Naive thymus-derived CD8-positive, alpha-beta T cell (primary cell): ENCODE results near the gene BNIP2. TPM values are rescaled to one million over a fixed set of nuclear protein-coding genes. Genes with fewer than 3 reads are reported as not detected.
A peak's percentile ranks its signal among the peaks of the same experiment; 100 is the strongest.
"Not testable (repeated sequence)": the region's sequence is repeated elsewhere in the genome, so short reads cannot be mapped to it uniquely, and the experiment has no call there.

Source experiments
- ATAC-seq, 2 donors: fragments of 150-1000 bp; cut with Tn5 transposase in 1 of 2; sonication (Bioruptor Pico), chemical (Tn5 transposase) in 1 of 2; 1 replicate in 1 of 2; 2 replicates in 1 of 2; pipeline ENCODE4 v1.10.0; 2021; ENCODE audit warnings: mild to moderate bottlenecking in 2 of 2, moderate library complexity in 2 of 2
- POLR2A ChIA-PET: fragments of 350-600 bp; sonication (Branson Sonifier 250); formaldehyde crosslinking; loops from one replicate; lab custom pipeline; 2021; ENCODE audit warnings: antibody characterized with exemption; lab: Charles Lee
- DNase-seq, 10 donors: peaks; one replicate each; pipeline versions ENCODE4 v3.0.0 to v3.0.0-alpha.2; 2020 to 2022
- H3K27ac Mint-ChIP-seq, 10 donors: one replicate each; pipeline ENCODE4 v1.8.0; 2020 to 2022; ENCODE audit warnings: mild to moderate bottlenecking in 10 of 10, mixed read lengths in 10 of 10, moderate library complexity in 4 of 10, inconsistent platforms in 1 of 10
- H3K27me3 Mint-ChIP-seq, 5 donors: one replicate each; pipeline ENCODE4 v1.8.0; 2021 to 2022; ENCODE audit warnings: mixed read lengths in 5 of 5
- H3K36me3 Mint-ChIP-seq, 3 donors: one replicate each; pipeline ENCODE4 v1.8.0; 2020 to 2022; ENCODE audit warnings: mixed read lengths in 3 of 3, mild to moderate bottlenecking in 2 of 3, inconsistent platforms in 1 of 3
- H3K4me1 Mint-ChIP-seq, 4 donors: one replicate each; pipeline ENCODE4 v1.8.0; 2021 to 2022; ENCODE audit warnings: mixed read lengths in 4 of 4
- H3K4me3 Mint-ChIP-seq, 10 donors: one replicate each; pipeline ENCODE4 v1.8.0; 2020 to 2022; ENCODE audit warnings: mild to moderate bottlenecking in 10 of 10, mixed read lengths in 10 of 10, moderate library complexity in 6 of 10, inconsistent platforms in 1 of 10
- H3K9me3 Mint-ChIP-seq, 9 donors: one replicate each; pipeline ENCODE4 v1.8.0; 2020 to 2022; ENCODE audit warnings: mixed read lengths in 9 of 9, mild to moderate bottlenecking in 3 of 9, inconsistent platforms in 1 of 9, moderate library complexity in 1 of 9
- polyA plus RNA-seq, 3 donors: library from polyadenylated mRNA; unstranded; fragments of 300-500 nt; fragmentation: Illumina TruSeq; gene quantifications; one replicate each; pipeline ENCODE4 v1.2.3, GENCODE V29; 2021
- total RNA-seq, 8 experiments: library from RNA in 2 of 8; stranded (reverse) in 2 of 8; gene quantifications; one replicate each; pipeline ENCODE4 v1.2.3 and lab custom pipeline; 2021 to 2026

Gene BNIP2
- total and polyA plus RNA-seq, 5 experiments from 2014 or later: 92.2 to 118 (median 93.4) TPM

GRCh38 chr15:59703979-59704796 lies 15.1 kb upstream of the BNIP2 start:
- no peaks in the 10 kb centered on the region for H3K36me3 Mint-ChIP-seq
- H3K27ac Mint-ChIP-seq: no peak overlapping the region
- DNase-seq (no peak), ATAC-seq (no peak)
- no peaks in the 10 kb centered on the region for H3K4me1 Mint-ChIP-seq
- peaks cover 0 to 5% (median 2%) of the 10 kb centered on the region in 5 donors for H3K27me3 Mint-ChIP-seq
- no peak overlapping the region for H3K4me3 Mint-ChIP-seq
- POLR2A ChIA-PET: no interaction called here
- peaks cover 0 to 9% (median 0%) of the 10 kb centered on the region in 9 donors for H3K9me3 Mint-ChIP-seq

DNA sequence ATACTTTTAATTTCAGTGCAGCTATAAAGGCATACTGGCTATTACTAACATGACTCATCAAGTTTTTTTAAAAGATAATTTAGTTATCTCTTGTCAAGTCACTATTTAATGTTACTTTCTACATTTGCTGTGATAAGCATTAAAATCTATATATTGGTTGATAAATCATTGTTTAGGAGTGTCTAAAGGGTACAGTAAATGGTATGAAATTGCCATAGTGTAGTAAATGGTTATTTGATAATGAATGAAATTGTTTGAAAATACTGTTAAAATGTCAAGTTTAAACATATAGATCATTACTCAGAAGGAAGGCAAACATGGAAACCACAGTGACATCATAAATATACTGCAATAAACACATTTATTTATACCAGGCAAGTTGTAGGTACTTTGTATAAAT lies 13.2 kb upstream of the BNIP2 start:
- Mint-ChIP-seq H3K36me3 (no peaks in the 10 kb centered on the region), H3K4me1 (no peaks in the 10 kb centered on the region), H3K27me3 (peaks cover 0 to 5% (median 2%) of the 10 kb centered on the region in 5 donors), H3K27ac (no peak overlapping the region), H3K9me3 (no peaks in the 10 kb centered on the region), H3K4me3 (no peak overlapping the region)
- DNase-seq: no peak
- no peak for ATAC-seq
- POLR2A ChIA-PET: no interaction called here

DNA sequence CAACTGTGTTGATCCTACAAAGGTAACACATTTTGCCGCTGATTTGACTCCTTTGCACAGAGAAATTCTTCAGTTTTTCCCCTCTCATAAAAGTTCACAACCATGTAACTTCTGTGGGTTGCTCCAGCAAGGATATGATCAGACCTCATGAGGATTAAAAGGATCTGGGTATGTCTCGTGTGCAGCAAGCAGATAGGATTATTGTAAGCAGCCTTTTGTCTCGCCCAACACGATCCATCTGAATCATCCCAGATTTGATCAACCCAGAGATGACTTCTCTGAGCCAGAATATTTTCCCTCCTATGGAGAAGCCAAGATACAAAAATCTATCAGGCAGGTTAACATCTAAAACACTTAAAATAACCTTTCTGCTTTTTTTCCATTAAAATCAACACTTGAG lies 12.8 kb upstream of the BNIP2 start:
- H3K27ac Mint-ChIP-seq: no peak overlapping the region
- ATAC-seq: no peak
- DNase-seq: no peak
- no peaks in the 10 kb centered on the region for H3K36me3 Mint-ChIP-seq
- POLR2A ChIA-PET: no interaction called here
- no peak overlapping the region for H3K4me3 Mint-ChIP-seq
- no peaks in the 10 kb centered on the region for H3K9me3 Mint-ChIP-seq
- H3K27me3 Mint-ChIP-seq: peaks cover 0 to 5% (median 2%) of the 10 kb centered on the region in 5 donors
- H3K4me1 Mint-ChIP-seq: no peaks in the 10 kb centered on the region

GRCh38 chr15:59699810-59700431 lies 10.8 kb upstream of the BNIP2 start:
- H3K27me3 Mint-ChIP-seq: peaks cover 0 to 3% (median 2%) of the 10 kb centered on the region in 5 donors
- DNase-seq: no peak
- H3K27ac Mint-ChIP-seq: no peak overlapping the region
- no peak overlapping the region for H3K4me3 Mint-ChIP-seq
- no peaks in the 10 kb centered on the region for H3K4me1 Mint-ChIP-seq
- H3K36me3 Mint-ChIP-seq: no peaks in the 10 kb centered on the region
- POLR2A ChIA-PET: interaction anchor here (0.6 kb wide), 1 partner anchor 10 kb away, joined by 3 read pairs; no protein-coding TSS in a partner anchor
- ATAC-seq: no peak
- H3K9me3 Mint-ChIP-seq: no peaks in the 10 kb centered on the region

- not testable (repeated sequence) for H3K27ac Mint-ChIP-seq, DNase-seq, H3K4me1 Mint-ChIP-seq
Measured at GRCh38 chr15:59698065-59698464, 8.9 kb upstream of the BNIP2 start.

DNA sequence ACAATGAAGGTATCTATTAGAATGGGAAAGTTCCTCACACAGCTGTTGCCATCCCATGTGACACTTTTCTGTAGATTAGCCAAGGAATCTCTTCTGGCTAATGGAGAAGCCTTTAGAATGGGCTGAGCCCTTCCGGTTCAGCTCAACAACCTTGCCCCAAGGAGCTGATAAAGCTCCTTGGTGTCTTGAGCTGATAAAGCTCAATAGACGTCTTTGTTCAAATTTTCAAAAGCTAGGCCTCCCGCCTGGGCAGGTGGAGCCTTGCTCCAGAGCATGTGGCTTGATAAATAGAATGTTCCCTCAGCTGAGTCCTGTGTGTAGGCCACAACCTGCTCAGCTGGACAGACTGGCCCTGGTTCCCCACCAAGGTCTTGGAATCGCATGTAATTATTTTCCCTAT lies 7.2 kb upstream of the BNIP2 start:
- H3K36me3 Mint-ChIP-seq: no peaks in the 10 kb centered on the region
- H3K9me3 Mint-ChIP-seq: no peaks in the 10 kb centered on the region
- H3K4me1 Mint-ChIP-seq: peaks cover 0 to under 1% (median 0%) of the 10 kb centered on the region in 4 donors
- POLR2A ChIA-PET: no interaction called here
- peaks cover 0 to 2% (median 0%) of the 10 kb centered on the region in 5 donors for H3K27me3 Mint-ChIP-seq
- H3K27ac Mint-ChIP-seq: no peak overlapping the region
- ATAC-seq (no peak), DNase-seq (no peak)
- no peak overlapping the region for H3K4me3 Mint-ChIP-seq

More at GRCh38 chr15:59698065-59698464, 8.9 kb upstream of the BNIP2 start:
- ATAC-seq, H3K9me3 Mint-ChIP-seq, H3K4me3 Mint-ChIP-seq, H3K27me3 Mint-ChIP-seq, POLR2A ChIA-PET, H3K36me3 Mint-ChIP-seq: not testable (repeated sequence)

DNA sequence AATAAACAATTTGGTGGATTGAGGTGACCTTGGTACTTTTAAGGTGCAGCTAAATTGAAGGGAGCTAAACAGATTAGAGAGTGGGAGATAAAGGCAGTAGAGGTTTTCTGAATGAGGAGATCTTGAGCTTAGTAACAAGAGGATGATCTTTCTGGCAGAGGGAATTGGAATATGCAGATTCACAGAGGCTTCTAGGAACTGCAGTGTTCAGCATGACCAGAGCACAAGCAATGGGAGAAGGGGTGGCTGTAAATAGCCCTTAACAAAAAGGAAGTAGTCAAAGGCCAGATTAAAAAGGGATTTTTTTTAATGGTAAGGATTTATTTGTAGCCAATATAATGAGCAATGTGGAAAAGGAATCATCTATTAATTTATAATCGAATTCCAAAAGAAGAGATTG lies 5.7 kb upstream of the BNIP2 start:
- POLR2A ChIA-PET: no interaction called here
- Mint-ChIP-seq H3K4me3 (no peak overlapping the region), H3K9me3 (no peaks in the 10 kb centered on the region), H3K27ac (no peak overlapping the region), H3K36me3 (no peaks in the 10 kb centered on the region), H3K27me3 (peaks cover 0 to under 1% (median 0%) of the 10 kb centered on the region in 5 donors), H3K4me1 (peaks cover 1 to 11% (median 6%) of the 10 kb centered on the region in 4 donors)
- DNase-seq: no peak
- ATAC-seq: no peak

- ATAC-seq: no peak
- peaks cover 0 to 8% (median 2%) of the 10 kb centered on the region in 3 donors for H3K36me3 Mint-ChIP-seq
- H3K4me1 Mint-ChIP-seq: peaks cover 8 to 34% (median 25%) of the 10 kb centered on the region in 4 donors
- H3K27me3 Mint-ChIP-seq: no peaks in the 10 kb centered on the region
- POLR2A ChIA-PET: interaction anchor here (0.7 to 1.4 kb wide), 2 partner anchors 34 to 900 kb away, joined by 3 to 6 read pairs; partner anchors contain the start of gene GTF2A2
- peak overlapping the region; percentile 65 to 99 (median 82) for H3K27ac Mint-ChIP-seq
- H3K4me3 Mint-ChIP-seq: peak overlapping the region; percentile 2 to 81 (median 60)
- no peaks in the 10 kb centered on the region for H3K9me3 Mint-ChIP-seq
- DNase-seq: peak in 9 of 10 donors; percentile 25 to 69 (median 51)
Measured at GRCh38 chr15:59691194-59691805, 2.2 kb upstream of the BNIP2 start.

- ATAC-seq: peak; percentile 26 to 40
- Mint-ChIP-seq H3K4me1 (peaks cover 13 to 49% (median 38%) of the 10 kb centered on the region in 4 donors), H3K36me3 (peaks cover 0 to 16% (median 2%) of the 10 kb centered on the region in 3 donors), H3K4me3 (peak overlapping the region; percentile 81 to 98 (median 96)), H3K27me3 (no peaks in the 10 kb centered on the region), H3K27ac (peak overlapping the region; percentile 86 to 100 (median 98)), H3K9me3 (no peaks in the 10 kb centered on the region)
- peak; percentile 45 to 83 (median 61) for DNase-seq
- POLR2A ChIA-PET: interaction anchor here (0.6 to 3.1 kb wide), 11 partner anchors 10 to 901 kb away, joined by 3 to 26 read pairs (median 4); partner anchors contain the start of genes GTF2A2 and RNF111
Measured at GRCh38 chr15:59689626-59690236, 611 bp upstream of the BNIP2 start.

GRCh38 chr15:59688423-59688781 lies 718 bp downstream of the BNIP2 start:
- DNase-seq (peak in 4 of 10 donors; percentile 10 to 41 (median 28)), ATAC-seq (peak; percentile 4 to 8)
- Mint-ChIP-seq H3K27ac (peak overlapping the region; percentile 86 to 100 (median 98)), H3K27me3 (no peaks in the 10 kb centered on the region), H3K4me1 (peaks cover 13 to 58% (median 43%) of the 10 kb centered on the region in 4 donors), H3K4me3 (peak overlapping the region; percentile 81 to 98 (median 96)), H3K36me3 (peaks cover 0 to 20% (median 2%) of the 10 kb centered on the region in 3 donors), H3K9me3 (no peaks in the 10 kb centered on the region)
- POLR2A ChIA-PET: interaction anchor here (0.6 to 3.1 kb wide), 8 partner anchors 29 to 917 kb away, joined by 3 to 26 read pairs (median 4); partner anchors contain the start of genes GTF2A2 and MINDY2

DNA sequence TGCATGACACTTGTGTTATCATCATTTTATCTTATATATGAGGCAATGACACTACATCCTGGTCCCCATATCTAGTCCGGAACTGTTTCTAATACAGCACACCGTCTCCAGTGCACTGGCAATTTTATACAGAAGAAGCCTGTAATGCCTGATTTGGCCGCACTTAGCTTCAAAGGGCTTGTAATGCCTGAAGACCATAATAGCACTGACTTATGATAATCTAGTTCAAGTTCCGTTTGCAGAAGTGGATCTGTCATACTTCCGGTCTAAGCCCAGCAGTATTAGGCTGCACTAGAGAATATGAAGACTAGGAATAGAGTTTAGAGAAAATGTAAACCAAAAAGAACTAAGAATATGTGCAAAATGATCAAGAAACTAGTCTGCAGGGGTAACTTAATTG lies 1.3 kb downstream of the BNIP2 start:
- DNase-seq (peak in 2 of 10 donors; percentile 6 to 9), ATAC-seq (no peak)
- Mint-ChIP-seq H3K36me3 (peaks cover 0 to 25% (median 2%) of the 10 kb centered on the region in 3 donors), H3K4me3 (peak overlapping the region; percentile 81 to 98 (median 96)), H3K27ac (peak overlapping the region; percentile 86 to 100 (median 98)), H3K9me3 (no peaks in the 10 kb centered on the region), H3K4me1 (peaks cover 13 to 64% (median 48%) of the 10 kb centered on the region in 4 donors), H3K27me3 (no peaks in the 10 kb centered on the region)
- POLR2A ChIA-PET: interaction anchor here (0.6 to 3.1 kb wide), 4 partner anchors 29 to 387 kb away, joined by 3 to 26 read pairs (median 4); partner anchors contain the start of gene GTF2A2

DNA sequence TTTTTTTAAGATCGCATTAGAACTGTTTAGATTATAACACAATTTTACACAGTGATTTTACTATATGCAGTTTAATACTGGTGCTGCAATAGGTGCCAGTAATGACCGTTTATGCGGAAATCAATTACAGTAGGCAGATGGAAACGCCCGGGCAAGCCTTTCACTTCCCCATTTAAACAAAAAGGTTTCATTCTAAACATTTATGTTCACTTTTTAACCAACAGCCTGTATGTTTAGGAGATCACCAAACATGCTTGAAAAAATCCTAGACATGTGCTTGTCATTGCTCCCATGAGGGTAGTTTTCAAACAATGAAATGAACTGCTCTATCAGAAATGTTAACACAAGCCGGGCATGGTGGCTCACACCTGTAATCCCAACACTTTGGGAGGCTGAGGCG lies 2.7 kb downstream of the BNIP2 start:
- ATAC-seq (no peak), DNase-seq (no peak)
- Mint-ChIP-seq H3K27ac (peak overlapping the region in 7 of 10 donors; percentile 21 to 86 (median 36)), H3K4me1 (peaks cover 13 to 64% (median 49%) of the 10 kb centered on the region in 4 donors), H3K27me3 (no peaks in the 10 kb centered on the region), H3K4me3 (peak overlapping the region in 9 of 10 donors; percentile 12 to 70 (median 60)), H3K9me3 (no peaks in the 10 kb centered on the region), H3K36me3 (peaks cover 0 to 38% (median 2%) of the 10 kb centered on the region in 3 donors)
- POLR2A ChIA-PET: no interaction called here
